ENCODE measurements around the gene EIF2B4.

DNA sequence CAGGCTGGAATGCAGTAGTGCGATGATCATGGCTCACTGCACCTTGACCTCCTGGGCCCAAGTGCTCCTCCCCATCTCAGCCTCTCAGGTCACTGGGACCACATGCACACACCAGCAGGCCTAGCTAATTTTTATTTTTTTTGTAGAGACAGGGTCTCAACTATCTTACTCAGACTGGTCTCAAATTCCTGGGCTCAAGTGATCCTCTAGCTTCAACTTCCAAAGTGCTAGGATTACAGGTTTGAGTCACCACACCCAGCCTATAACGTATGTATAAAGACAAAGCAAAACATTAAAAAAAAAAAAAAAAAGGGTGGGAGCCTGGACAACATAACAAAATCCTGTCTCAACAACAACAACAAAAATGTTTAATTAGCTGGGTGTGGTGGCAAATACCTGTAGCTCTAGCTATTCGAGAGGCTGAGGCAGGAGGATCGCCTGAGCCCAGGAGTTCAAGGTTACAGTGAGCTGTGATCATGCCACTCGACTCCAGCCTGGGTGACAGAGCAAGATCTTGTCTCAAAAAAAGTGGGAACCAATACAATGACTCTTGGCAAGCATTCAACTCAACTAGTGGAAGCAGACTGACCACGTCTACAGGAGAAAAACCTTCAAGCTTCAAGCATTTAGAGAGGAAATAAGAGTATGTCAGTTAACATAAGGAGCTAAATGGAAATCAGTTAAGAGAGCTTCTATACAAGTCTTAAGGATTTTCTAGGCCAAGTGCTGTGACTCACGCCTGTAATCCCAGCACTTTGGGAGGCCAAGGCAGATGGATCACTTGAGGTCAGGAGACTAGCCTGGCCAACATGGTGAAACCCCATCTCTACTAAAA, 16.2 kb downstream of the EIF2B4 start:
- TF ChIP-seq ZNF654 (tag by site-specific recombination; IDR thresholded peaks at IDR 0.05; ENCODE audit: low read depth) (no peak), ZNF521 (tag by site-specific recombination; IDR thresholded peaks at IDR 0.05) (no peak), REST (tag by site-specific recombination; IDR thresholded peaks at IDR 0.05) (no peak), ZNF660 (tag by site-specific recombination; IDR thresholded peaks at IDR 0.05) (no peak), KLF9 (tag by site-specific recombination; IDR thresholded peaks at IDR 0.05; ENCODE audit: low read depth) (no peak), ZFP3 (tag by site-specific recombination; IDR thresholded peaks at IDR 0.05; ENCODE audit: low read depth) (no peak), ZBTB17 (tag by site-specific recombination; IDR thresholded peaks at IDR 0.05) (peak; percentile 91), ZFP37 (tag by site-specific recombination; IDR thresholded peaks at IDR 0.05) (no peak)
- TF ChIP-seq, protein P1, sequence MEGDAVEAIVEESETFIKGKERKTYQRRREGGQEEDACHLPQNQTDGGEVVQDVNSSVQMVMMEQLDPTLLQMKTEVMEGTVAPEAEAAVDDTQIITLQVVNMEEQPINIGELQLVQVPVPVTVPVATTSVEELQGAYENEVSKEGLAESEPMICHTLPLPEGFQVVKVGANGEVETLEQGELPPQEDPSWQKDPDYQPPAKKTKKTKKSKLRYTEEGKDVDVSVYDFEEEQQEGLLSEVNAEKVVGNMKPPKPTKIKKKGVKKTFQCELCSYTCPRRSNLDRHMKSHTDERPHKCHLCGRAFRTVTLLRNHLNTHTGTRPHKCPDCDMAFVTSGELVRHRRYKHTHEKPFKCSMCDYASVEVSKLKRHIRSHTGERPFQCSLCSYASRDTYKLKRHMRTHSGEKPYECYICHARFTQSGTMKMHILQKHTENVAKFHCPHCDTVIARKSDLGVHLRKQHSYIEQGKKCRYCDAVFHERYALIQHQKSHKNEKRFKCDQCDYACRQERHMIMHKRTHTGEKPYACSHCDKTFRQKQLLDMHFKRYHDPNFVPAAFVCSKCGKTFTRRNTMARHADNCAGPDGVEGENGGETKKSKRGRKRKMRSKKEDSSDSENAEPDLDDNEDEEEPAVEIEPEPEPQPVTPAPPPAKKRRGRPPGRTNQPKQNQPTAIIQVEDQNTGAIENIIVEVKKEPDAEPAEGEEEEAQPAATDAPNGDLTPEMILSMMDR (tag by site-specific recombination; IDR thresholded peaks at IDR 0.05) = no peak
- TF ChIP-seq, protein P2, sequence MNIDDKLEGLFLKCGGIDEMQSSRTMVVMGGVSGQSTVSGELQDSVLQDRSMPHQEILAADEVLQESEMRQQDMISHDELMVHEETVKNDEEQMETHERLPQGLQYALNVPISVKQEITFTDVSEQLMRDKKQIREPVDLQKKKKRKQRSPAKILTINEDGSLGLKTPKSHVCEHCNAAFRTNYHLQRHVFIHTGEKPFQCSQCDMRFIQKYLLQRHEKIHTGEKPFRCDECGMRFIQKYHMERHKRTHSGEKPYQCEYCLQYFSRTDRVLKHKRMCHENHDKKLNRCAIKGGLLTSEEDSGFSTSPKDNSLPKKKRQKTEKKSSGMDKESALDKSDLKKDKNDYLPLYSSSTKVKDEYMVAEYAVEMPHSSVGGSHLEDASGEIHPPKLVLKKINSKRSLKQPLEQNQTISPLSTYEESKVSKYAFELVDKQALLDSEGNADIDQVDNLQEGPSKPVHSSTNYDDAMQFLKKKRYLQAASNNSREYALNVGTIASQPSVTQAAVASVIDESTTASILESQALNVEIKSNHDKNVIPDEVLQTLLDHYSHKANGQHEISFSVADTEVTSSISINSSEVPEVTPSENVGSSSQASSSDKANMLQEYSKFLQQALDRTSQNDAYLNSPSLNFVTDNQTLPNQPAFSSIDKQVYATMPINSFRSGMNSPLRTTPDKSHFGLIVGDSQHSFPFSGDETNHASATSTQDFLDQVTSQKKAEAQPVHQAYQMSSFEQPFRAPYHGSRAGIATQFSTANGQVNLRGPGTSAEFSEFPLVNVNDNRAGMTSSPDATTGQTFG (tag by site-specific recombination; IDR thresholded peaks at IDR 0.05; ENCODE audit: borderline replicate concordance) = no peak

All from HEK293 (cell line).